GM23338 (cell line): ENCODE measurements around the gene TCF12. TPM values are rescaled to one million over a fixed set of nuclear protein-coding genes. Genes with fewer than 3 reads are reported as not detected.

Experiments
- ATAC-seq: fragments of 200-7000 bp; cut with Tn5 transposase; 3 replicates; pipeline ENCODE4 v1.9.1; 2020
- DNase-seq: peaks from one replicate; pipeline ENCODE4 v3.0.0-alpha.2; 2015; ENCODE audit warnings: low spot score
- H2AFZ ChIP-seq: fragments of 200-600 bp; sonication (generic); 2 replicates; pipeline ENCODE4 v1.8.0; 2016; ENCODE audit warnings: antibody characterized with exemption, mild to moderate bottlenecking, moderate library complexity
- H3F3A ChIP-seq: fragments of 200-600 bp; sonication (generic); replicated peaks from 2 replicates; pipeline ENCODE4 v1.8.0; 2017; ENCODE audit warnings: antibody characterized with exemption, mixed run types, low read depth
- H3K27ac ChIP-seq: fragments of 200-600 bp; sonication (generic); 2 replicates; pipeline ENCODE4 v1.6.1; 2016; ENCODE audit warnings: low read depth
- H3K27me3 ChIP-seq: fragments of 200-600 bp; sonication (generic); 2 replicates; pipeline ENCODE4 v1.8.0; 2016; ENCODE audit warnings: mild to moderate bottlenecking, mixed run types, moderate library complexity; ENCODE audit not compliant: insufficient read depth
- H3K36me3 ChIP-seq: fragments of 200-600 bp; sonication (generic); 2 replicates; pipeline ENCODE4 v1.8.0; 2016; ENCODE audit warnings: mild to moderate bottlenecking; ENCODE audit not compliant: insufficient read depth
- H3K4me1 ChIP-seq: fragments of 200-600 bp; sonication (generic); 2 replicates; pipeline ENCODE4 v1.8.0; 2016; ENCODE audit warnings: mild to moderate bottlenecking, moderate library complexity; ENCODE audit not compliant: insufficient read depth
- H3K4me2 ChIP-seq: fragments of 200-600 bp; sonication (generic); 2 replicates; pipeline ENCODE4 v1.7.1; 2017; ENCODE audit warnings: mixed run types
- H3K4me3 ChIP-seq: fragments of 200-600 bp; sonication (generic); 2 replicates; pipeline ENCODE4 v1.6.1; 2016; ENCODE audit warnings: mixed run types
- H3K79me2 ChIP-seq: fragments of 200-600 bp; sonication (generic); replicated peaks from 2 replicates; pipeline ENCODE4 v1.8.0; 2017; ENCODE audit warnings: mild to moderate bottlenecking; ENCODE audit not compliant: insufficient read depth
- H3K9me2 ChIP-seq: fragments of 200-600 bp; sonication (generic); 2 replicates; pipeline ENCODE4 v1.8.0; 2017; ENCODE audit not compliant: insufficient read depth
- H4K20me1 ChIP-seq: fragments of 200-600 bp; sonication (generic); replicated peaks from 2 replicates; pipeline ENCODE4 v1.8.0; 2017; ENCODE audit warnings: mild to moderate bottlenecking; ENCODE audit not compliant: insufficient read depth
- H3K27ac Mint-ChIP-seq: 2 replicates; pipeline ENCODE4 v1.8.0; 2020; ENCODE audit warnings: inconsistent platforms, mild to moderate bottlenecking, moderate library complexity, mixed read lengths
- H3K27me3 Mint-ChIP-seq: 3 replicates; pipeline ENCODE4 v1.8.0; 2022; ENCODE audit warnings: low read depth, mild to moderate bottlenecking, moderate library complexity, mixed read lengths, inconsistent platforms; ENCODE audit not compliant: insufficient read depth, poor library complexity
- H3K36me3 Mint-ChIP-seq: 3 replicates; pipeline ENCODE4 v1.8.0; 2021; ENCODE audit warnings: low read depth, mild to moderate bottlenecking, inconsistent platforms, moderate library complexity, mixed read lengths
- H3K4me1 Mint-ChIP-seq: 3 replicates; pipeline ENCODE4 v1.8.0; 2020; ENCODE audit warnings: mild to moderate bottlenecking, inconsistent platforms, mixed read lengths
- H3K4me3 Mint-ChIP-seq: 3 replicates; pipeline ENCODE4 v1.8.0; 2021; ENCODE audit warnings: moderate library complexity, mild to moderate bottlenecking, inconsistent platforms, mixed read lengths
- H3K9me3 Mint-ChIP-seq: 3 replicates; pipeline ENCODE4 v1.8.0; 2020; ENCODE audit warnings: moderate library complexity, mild to moderate bottlenecking, inconsistent platforms, mixed read lengths
- CREB1 ChIP-seq: fragments of 250-450 bp; sonication (Bioruptor Pico); IDR thresholded peaks from 2 replicates; pipeline ENCODE4 v1.5.0; 2020; ENCODE audit warnings: low read depth, mild to moderate bottlenecking, moderate library complexity
- JUNB ChIP-seq: IDR thresholded peaks from one replicate; pipeline ENCODE4 v1.6.1; 2016; ENCODE audit warnings: antibody characterized with exemption; ENCODE audit not compliant: unreplicated experiment
- NANOG ChIP-seq: IDR thresholded peaks from 2 replicates; pipeline ENCODE4 v1.6.1; 2016; ENCODE audit warnings: antibody characterized with exemption, borderline replicate concordance
- POLR2AphosphoS5 ChIP-seq: IDR thresholded peaks from 2 replicates; pipeline ENCODE4 v1.6.1; 2016; ENCODE audit warnings: antibody characterized with exemption, low read depth
- STAT1 ChIP-seq: IDR thresholded peaks from one replicate; pipeline ENCODE4 v1.6.1; 2016; ENCODE audit warnings: antibody characterized with exemption; ENCODE audit not compliant: unreplicated experiment
- ZNF114 ChIP-seq: fragments of 250-450 bp; sonication (Bioruptor Pico); IDR thresholded peaks from 2 replicates; pipeline ENCODE4 v1.5.0; 2020; ENCODE audit warnings: mild to moderate bottlenecking, moderate library complexity
- ZNF462 ChIP-seq: fragments of 250-450 bp; sonication (Bioruptor Pico); IDR thresholded peaks from 2 replicates; pipeline ENCODE4 v1.5.0; 2020; ENCODE audit warnings: mild to moderate bottlenecking, moderate library complexity
- polyA plus RNA-seq: library from polyadenylated mRNA; unstranded; fragments of >200 nt; fragmentation: Nextera tagmentation; extraction: Ambion mirVana; gene quantifications from 2 replicates; pipeline ENCODE4 v1.2.1, GENCODE V29; 2016
- total RNA-seq: library from RNA; depleted of rRNA; stranded (reverse); fragments of >200 nt; shearing (Covaris generic); gene quantifications from 2 replicates; pipeline ENCODE4 v1.2.3, GENCODE V29; 2014
- TF ChIP-seq, protein P1 (sequence below): IDR thresholded peaks from 2 replicates; pipeline ENCODE4 v1.6.1; 2016; ENCODE audit warnings: antibody characterized with exemption
- TF ChIP-seq, protein P2 (sequence below): IDR thresholded peaks from one replicate; pipeline ENCODE4 v1.6.1; 2018; ENCODE audit warnings: antibody characterized with exemption; ENCODE audit not compliant: unreplicated experiment
- TF ChIP-seq, protein P3 (sequence below), 2 experiments: fragments of 200-600 bp in 1 of 2; sonication (generic) in 1 of 2; conservative IDR thresholded peaks; 2 replicates each; pipeline versions ENCODE4 v1.5.1 to v1.6.1; 2016 to 2017; ENCODE audit warnings: antibody characterized with exemption in 2 of 2, low read depth in 2 of 2, mild to moderate bottlenecking in 2 of 2, moderate library complexity in 1 of 2

The TCF12 gene
- total and polyA plus RNA-seq, 2 experiments from 2014 or later, result 27.6 to 104 TPM

DNA sequence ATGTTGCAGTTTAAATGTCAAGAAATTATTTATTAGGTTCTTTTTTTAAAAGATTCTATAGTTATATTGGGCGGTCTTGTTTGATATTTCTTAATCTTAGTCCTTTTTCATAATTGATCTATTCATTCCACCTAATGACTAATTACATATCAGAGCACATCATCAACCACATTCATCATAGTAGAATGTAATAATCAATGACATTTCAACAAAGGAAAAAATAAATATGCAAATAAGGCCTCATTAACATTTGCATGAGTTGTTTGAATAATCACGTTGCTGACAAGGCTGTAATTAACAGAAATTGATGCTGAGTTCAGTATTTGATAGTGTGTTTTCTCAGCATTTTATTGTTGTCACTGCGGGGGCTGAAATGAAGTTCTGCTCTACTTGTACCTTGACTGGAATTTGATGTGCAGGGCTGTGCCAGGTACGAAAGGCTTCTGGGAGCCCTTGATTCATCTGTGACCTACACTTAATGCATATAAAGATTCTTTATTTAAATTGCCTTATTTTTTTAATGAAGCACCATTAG lies 215.7 kb downstream of the TCF12 start (continued):
- TF ChIP-seq ZNF462 (no peak), NANOG (no peak), ZNF114 (CRISPR knock-in tag) (no peak), STAT1 (no peak)
- TF ChIP-seq, protein P1, sequence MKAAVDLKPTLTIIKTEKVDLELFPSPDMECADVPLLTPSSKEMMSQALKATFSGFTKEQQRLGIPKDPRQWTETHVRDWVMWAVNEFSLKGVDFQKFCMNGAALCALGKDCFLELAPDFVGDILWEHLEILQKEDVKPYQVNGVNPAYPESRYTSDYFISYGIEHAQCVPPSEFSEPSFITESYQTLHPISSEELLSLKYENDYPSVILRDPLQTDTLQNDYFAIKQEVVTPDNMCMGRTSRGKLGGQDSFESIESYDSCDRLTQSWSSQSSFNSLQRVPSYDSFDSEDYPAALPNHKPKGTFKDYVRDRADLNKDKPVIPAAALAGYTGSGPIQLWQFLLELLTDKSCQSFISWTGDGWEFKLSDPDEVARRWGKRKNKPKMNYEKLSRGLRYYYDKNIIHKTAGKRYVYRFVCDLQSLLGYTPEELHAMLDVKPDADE, result no peak

GRCh38 chr15:57134851-57135250 lies 216.4 kb downstream of the TCF12 start:
- H3K4me3 Mint-ChIP-seq, result peak overlapping the region; percentile 54

More at GRCh38 chr15:57134851-57135250, 216.4 kb downstream of the TCF12 start:
- H3K4me2 ChIP-seq, result peak overlapping the region; percentile 40
- Mint-ChIP-seq H3K27me3 (no peaks in the 10 kb centered on the region), H3K27ac (peak overlapping the region; percentile 84), H3K9me3 (no peaks in the 10 kb centered on the region), H3K4me1 (peaks cover 61% of the 10 kb centered on the region), H3K36me3 (no peaks in the 10 kb centered on the region)
- no peaks in the 10 kb centered on the region for H3K36me3 ChIP-seq
- no peak for TF ChIP-seq NANOG
- TF ChIP-seq, protein P2, sequence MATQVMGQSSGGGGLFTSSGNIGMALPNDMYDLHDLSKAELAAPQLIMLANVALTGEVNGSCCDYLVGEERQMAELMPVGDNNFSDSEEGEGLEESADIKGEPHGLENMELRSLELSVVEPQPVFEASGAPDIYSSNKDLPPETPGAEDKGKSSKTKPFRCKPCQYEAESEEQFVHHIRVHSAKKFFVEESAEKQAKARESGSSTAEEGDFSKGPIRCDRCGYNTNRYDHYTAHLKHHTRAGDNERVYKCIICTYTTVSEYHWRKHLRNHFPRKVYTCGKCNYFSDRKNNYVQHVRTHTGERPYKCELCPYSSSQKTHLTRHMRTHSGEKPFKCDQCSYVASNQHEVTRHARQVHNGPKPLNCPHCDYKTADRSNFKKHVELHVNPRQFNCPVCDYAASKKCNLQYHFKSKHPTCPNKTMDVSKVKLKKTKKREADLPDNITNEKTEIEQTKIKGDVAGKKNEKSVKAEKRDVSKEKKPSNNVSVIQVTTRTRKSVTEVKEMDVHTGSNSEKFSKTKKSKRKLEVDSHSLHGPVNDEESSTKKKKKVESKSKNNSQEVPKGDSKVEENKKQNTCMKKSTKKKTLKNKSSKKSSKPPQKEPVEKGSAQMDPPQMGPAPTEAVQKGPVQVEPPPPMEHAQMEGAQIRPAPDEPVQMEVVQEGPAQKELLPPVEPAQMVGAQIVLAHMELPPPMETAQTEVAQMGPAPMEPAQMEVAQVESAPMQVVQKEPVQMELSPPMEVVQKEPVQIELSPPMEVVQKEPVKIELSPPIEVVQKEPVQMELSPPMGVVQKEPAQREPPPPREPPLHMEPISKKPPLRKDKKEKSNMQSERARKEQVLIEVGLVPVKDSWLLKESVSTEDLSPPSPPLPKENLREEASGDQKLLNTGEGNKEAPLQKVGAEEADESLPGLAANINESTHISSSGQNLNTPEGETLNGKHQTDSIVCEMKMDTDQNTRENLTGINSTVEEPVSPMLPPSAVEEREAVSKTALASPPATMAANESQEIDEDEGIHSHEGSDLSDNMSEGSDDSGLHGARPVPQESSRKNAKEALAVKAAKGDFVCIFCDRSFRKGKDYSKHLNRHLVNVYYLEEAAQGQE, result no peak
- TF ChIP-seq POLR2AphosphoS5, result no peak
- TF ChIP-seq, protein P1, result no peak
- no peak for TF ChIP-seq CREB1
- TF ChIP-seq ZNF114 (CRISPR knock-in tag), result no peak
- no peak for TF ChIP-seq JUNB
- TF ChIP-seq, protein P3, sequence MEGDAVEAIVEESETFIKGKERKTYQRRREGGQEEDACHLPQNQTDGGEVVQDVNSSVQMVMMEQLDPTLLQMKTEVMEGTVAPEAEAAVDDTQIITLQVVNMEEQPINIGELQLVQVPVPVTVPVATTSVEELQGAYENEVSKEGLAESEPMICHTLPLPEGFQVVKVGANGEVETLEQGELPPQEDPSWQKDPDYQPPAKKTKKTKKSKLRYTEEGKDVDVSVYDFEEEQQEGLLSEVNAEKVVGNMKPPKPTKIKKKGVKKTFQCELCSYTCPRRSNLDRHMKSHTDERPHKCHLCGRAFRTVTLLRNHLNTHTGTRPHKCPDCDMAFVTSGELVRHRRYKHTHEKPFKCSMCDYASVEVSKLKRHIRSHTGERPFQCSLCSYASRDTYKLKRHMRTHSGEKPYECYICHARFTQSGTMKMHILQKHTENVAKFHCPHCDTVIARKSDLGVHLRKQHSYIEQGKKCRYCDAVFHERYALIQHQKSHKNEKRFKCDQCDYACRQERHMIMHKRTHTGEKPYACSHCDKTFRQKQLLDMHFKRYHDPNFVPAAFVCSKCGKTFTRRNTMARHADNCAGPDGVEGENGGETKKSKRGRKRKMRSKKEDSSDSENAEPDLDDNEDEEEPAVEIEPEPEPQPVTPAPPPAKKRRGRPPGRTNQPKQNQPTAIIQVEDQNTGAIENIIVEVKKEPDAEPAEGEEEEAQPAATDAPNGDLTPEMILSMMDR (conservative IDR thresholded peaks at IDR 0.05; ENCODE audit: low read depth in 2 of 2), result no peak
- H3F3A ChIP-seq, result no peaks in the 10 kb centered on the region
- no peaks in the 10 kb centered on the region for H3K9me2 ChIP-seq
- DNase-seq (no peak), ATAC-seq (no peak)
- no peak overlapping the region for H2AFZ ChIP-seq
- peak overlapping the region; percentile 4; the same call in 1 of the 2 replicates for H3K27ac ChIP-seq
- H4K20me1 ChIP-seq, result no peaks in the 10 kb centered on the region
- peaks cover 58% of the 10 kb centered on the region for H3K4me1 ChIP-seq
- H3K4me3 ChIP-seq, result peak overlapping the region; percentile 5; the same call in 1 of the 2 replicates
- H3K79me2 ChIP-seq, result peaks cover 35% of the 10 kb centered on the region
- H3K27me3 ChIP-seq, result no peaks in the 10 kb centered on the region
